GM21825 (cell line): Measurements from ENCODE around the gene OGN.

ENCODE experiments used
- ATAC-seq: cut with Tn5 transposase; IDR thresholded peaks from one replicate; pipeline ENCODE4 v1.9.1; 2021; ENCODE audit warnings: mild to moderate bottlenecking, moderate library complexity; ENCODE audit not compliant: unreplicated experiment

Gene OGN

GRCh38 chr9:92405818-92406217 is 1.4 kb upstream of the OGN start:
- no peak for ATAC-seq

- no peak for ATAC-seq
Measured at GRCh38 chr9:92402826-92403745, 1.3 kb downstream of the OGN start.

- no peak for ATAC-seq
Measured at GRCh38 chr9:92402360-92402759, 2.0 kb downstream of the OGN start.

GRCh38 chr9:92397853-92398252 is 6.5 kb downstream of the OGN start:
- ATAC-seq, result no peak

- ATAC-seq, result no peak
Measured at GRCh38 chr9:92395617-92396016, 8.8 kb downstream of the OGN start.

- no peak for ATAC-seq
Measured at GRCh38 chr9:92393686-92394085, 10.7 kb downstream of the OGN start.

GRCh38 chr9:92392690-92393089 is 11.7 kb downstream of the OGN start:
- no peak for ATAC-seq

GRCh38 chr9:92385953-92386352 is 18.4 kb downstream of the OGN start:
- ATAC-seq, result no peak

GRCh38 chr9:92385477-92385876 is 18.9 kb downstream of the OGN start:
- no peak for ATAC-seq

- ATAC-seq, result no peak
Measured at GRCh38 chr9:92385001-92385400, 19.4 kb downstream of the OGN start.

GRCh38 chr9:92384375-92384774 is 20.0 kb downstream of the OGN start:
- no peak for ATAC-seq

GRCh38 chr9:92381775-92382174 is 22.6 kb downstream of the OGN start:
- no peak for ATAC-seq

- no peak for ATAC-seq
Measured at GRCh38 chr9:92380603-92381002, 23.8 kb downstream of the OGN start.

GRCh38 chr9:92378865-92379560 is 25.4 kb downstream of the OGN start:
- no peak for ATAC-seq

GRCh38 chr9:92377876-92378275 is 26.5 kb downstream of the OGN start:
- no peak for ATAC-seq

GRCh38 chr9:92373167-92373566 is 31.2 kb downstream of the OGN start:
- no peak for ATAC-seq

- no peak for ATAC-seq
Measured at GRCh38 chr9:92369075-92369474, 35.3 kb downstream of the OGN start.

GRCh38 chr9:92360083-92360482 is 44.3 kb downstream of the OGN start:
- no peak for ATAC-seq

GRCh38 chr9:92359394-92359995 is 44.9 kb downstream of the OGN start:
- no peak for ATAC-seq

GRCh38 chr9:92353051-92353450 is 51.3 kb downstream of the OGN start:
- ATAC-seq, result no peak

- no peak for ATAC-seq
Measured at GRCh38 chr9:92350740-92351133, 53.6 kb downstream of the OGN start.
